ENCODE results near the gene NCR3LG1.

Gene NCR3LG1, protein sequence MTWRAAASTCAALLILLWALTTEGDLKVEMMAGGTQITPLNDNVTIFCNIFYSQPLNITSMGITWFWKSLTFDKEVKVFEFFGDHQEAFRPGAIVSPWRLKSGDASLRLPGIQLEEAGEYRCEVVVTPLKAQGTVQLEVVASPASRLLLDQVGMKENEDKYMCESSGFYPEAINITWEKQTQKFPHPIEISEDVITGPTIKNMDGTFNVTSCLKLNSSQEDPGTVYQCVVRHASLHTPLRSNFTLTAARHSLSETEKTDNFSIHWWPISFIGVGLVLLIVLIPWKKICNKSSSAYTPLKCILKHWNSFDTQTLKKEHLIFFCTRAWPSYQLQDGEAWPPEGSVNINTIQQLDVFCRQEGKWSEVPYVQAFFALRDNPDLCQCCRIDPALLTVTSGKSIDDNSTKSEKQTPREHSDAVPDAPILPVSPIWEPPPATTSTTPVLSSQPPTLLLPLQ

GRCh38 chr11:17351510-17352176 lies at the start of gene NCR3LG1:
Gene NCR3LG1 (plus strand): TSS chr11:17351800. CDS start chr11:17351970, 170 bp downstream.
- DNase-seq (ENCODE audit: low read depth in 2 of 2): peak in 1 of 2 donors; percentile 35

GRCh38 chr11:17313349-17314231 lies 38.0 kb upstream of the NCR3LG1 start:
- DNase-seq (ENCODE audit: low read depth in 2 of 2): no peak

GRCh38 chr11:17314232-17314547 lies 37.4 kb upstream of the NCR3LG1 start:
- DNase-seq (ENCODE audit: low read depth in 2 of 2): no peak

DNA sequence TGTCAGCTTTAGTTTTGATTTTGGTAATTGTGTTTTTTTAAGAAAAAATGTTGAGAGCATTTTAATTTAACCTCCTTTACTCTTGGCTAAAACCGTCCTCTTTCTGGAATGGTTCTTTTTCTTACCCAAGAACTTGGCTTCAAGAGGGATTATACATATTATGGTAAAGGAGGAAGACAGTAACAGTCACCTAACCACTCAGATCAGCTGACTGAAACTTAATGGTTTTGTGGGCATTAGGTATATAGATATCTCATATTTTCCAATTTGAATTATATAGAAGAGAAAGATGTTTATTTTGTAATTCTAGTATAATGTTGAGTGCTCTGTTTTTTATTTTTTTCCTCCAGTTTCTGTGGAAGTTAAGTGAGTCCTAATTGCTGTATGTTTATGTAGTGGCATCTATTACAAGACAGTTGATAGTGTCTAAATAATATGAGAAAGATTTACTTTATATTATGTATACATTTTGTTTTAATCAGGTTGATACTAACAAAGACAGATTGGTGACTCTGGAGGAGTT lies 36.6 kb upstream of the NCR3LG1 start:
- DNase-seq (ENCODE audit: low read depth in 2 of 2): no peak

DNA sequence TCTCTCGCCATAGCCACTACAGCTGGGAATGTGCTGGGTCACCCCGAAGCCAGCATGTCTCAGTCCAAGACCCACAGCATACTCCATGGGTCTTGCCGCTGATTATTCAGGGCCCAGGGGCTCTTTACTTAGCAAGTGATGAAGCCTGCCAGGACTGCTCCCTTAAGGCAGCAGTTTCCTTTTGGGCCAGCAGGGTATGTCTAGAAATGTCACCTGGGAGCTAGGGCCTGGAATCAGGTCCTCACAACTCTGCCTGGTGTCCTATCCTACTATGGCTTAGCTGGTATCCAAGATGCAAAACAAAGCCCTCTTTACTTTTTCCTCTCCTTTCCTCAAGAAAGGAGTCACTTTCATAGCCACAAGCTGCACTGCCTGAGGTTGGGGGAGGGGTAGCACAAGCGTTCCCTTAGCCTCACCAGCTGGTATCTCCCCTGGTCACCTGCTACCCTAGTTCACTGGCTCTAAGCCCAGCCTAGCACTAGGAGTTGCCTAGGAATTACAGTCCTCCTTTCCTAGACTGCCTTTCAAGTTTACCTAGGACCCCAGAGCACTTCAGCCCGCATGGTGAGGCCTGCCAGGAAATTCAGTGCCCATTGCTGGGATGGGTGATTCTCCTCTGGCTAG lies 22.6 kb upstream of the NCR3LG1 start:
- DNase-seq (ENCODE audit: low read depth in 2 of 2): no peak

DNA sequence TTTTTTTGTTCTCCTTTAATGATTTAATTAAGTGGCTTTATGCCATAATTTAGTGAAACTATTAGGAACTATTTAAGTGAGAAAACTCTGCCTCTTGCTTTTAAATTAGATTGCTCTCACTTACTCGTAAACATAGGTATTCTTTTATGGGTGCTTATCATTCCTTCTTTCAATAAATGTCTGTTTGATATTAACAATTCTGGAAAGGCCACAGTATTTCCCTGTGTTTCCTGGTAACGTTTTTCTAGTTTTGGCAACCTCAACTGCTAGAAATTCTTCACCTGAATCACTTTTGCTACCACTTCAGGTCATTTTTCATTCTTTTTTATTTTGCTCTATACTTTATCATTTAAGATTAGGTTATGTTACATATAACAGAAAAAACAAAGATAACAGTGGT lies 19.9 kb upstream of the NCR3LG1 start:
- no peak for DNase-seq (ENCODE audit: low read depth in 2 of 2)

DNA sequence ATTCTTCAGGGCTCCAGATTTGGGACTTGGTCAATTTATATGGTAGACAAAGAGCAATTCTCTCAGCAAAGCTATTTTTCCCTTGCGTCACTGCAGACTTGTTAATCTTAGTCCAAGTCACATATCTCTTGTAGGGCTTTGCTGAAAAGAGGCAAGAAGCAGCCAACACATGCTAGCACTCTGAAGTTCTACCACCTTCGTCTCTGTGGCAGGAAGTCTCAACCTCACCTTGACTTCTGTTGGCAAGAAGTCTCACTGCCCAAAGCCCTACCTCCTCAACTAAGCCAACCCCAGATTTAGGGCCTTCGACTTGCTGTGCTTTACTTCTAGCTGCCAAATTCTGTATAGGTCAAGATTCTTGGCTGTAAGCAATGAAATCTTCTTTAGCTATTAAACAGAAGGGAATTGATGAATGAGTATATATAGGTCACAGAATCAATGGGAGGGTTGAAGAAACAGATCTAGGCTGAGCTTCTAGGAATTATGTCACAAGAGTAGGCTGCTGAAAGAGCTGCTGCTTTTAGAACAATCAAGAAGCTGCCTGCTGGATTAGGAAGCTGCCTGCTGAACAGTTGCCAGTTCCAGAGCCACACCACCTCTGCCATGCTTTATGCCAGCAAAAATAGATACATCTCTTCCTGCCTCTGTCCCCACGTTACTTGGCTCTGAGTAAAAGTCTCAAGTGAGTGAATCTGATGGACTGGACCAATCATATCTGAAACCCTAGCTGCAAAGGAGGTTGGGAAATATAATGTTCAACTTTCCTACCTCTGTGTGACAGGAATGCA lies 17.6 kb upstream of the NCR3LG1 start:
- no peak for DNase-seq (ENCODE audit: low read depth in 2 of 2)

GRCh38 chr11:17343257-17343656 lies 8.3 kb upstream of the NCR3LG1 start:
- no peak for DNase-seq (ENCODE audit: low read depth in 2 of 2)

- no peak for DNase-seq (ENCODE audit: low read depth in 2 of 2)
These were observed 7.7 kb upstream of the NCR3LG1 start for GRCh38 chr11:17343907-17344306.

DNA sequence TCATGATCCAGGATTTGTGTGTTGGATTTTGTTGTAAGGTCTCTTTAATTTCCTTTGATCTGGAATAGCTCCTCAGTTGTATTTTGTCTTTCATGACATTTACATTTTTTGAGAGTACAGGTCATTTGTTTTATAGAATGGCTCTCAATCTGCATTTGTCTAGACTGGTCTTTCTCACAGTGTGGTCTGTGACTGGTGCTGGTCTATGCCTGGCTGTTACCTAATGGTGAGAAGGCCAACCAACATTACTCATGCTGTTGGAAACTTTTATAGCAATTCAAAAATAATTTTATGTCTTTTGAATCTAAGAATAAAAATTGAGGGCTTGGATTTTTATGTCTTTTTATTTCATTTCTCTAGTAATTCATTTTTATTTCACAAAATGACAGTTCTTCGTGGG lies 3.9 kb upstream of the NCR3LG1 start:
- no peak for DNase-seq (ENCODE audit: low read depth in 2 of 2)

DNA sequence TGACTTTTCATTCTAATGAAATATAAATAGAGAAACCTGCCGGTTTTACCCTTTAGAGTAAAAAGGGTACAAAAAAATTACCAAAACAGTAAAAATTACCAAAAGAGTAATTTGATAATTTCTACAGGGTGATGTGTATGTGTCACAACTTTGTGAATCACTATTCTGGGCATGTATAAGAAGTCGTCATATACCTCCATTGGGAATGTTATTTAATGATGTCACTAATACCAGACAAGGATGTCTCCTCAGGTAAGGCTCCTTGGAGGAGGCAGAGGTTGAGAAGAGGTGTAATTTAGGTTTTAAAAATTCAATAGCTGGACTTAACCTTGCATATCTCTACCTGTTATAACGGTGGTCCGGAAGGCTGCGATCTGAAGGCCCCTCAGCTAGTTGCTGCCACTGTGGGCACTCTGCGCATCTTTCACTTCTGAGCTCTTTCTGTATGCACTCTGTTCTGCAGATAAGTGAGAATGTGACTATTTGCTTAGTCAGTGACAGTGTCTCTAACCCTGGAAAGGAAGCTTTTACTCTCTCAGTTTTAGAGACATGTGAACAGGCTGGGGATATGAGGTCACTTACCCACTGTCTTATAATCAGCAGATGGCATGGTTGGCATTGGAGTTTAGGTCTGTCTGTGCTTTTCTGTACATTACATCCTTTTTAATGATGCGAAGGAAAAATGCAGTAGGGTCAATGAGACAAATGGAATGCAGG lies 987 bp upstream of the NCR3LG1 start:
- DNase-seq (ENCODE audit: low read depth in 2 of 2): no peak

- no peak for DNase-seq (ENCODE audit: low read depth in 2 of 2)
These were observed 459 bp upstream of the NCR3LG1 start for GRCh38 chr11:17351172-17351509.

DNA sequence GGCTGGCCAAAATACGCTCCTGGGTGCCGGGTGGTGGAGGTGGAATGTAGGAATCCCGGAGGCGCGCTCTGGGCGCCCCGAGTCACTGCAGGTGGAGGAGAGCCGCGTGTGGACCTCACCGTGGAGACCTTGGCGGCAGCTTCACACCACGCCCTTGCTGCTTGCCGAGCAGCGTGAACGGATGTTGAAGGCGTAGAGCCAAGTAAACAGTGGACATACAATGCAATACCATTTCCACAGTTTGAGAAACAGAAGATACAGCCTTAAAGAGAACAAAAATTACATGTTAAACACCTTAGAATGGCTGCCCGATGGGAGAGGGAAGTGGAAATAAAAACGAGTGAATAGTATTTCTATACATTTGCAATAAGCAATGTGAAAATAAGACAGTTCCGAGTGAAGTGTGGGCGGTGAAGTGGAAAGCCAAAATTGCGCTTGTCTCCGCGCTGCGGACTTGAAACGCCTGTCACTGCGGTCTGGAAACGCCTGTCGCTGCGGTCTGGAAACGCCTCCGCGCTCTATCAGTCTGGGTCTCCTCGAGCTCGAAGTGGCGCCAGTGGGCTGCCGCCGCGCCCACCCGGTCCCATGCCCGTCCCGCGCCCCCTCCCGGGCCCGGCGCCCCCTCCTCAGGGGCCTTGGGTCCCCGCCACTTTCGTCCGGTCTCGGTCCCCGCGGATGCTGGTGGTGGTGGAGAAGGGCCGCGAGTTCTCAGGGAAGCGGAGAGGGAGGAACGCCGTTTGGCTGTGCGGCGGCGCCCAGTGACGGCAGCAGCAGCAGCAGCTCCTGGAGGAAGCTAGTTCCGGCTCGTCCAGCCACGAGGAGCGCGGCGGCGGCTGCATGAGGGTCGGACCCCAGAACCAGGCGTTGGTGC lies 1.6 kb downstream of the NCR3LG1 start:
- peak in 1 of 2 donors; percentile 6 for DNase-seq (ENCODE audit: low read depth in 2 of 2)

DNA sequence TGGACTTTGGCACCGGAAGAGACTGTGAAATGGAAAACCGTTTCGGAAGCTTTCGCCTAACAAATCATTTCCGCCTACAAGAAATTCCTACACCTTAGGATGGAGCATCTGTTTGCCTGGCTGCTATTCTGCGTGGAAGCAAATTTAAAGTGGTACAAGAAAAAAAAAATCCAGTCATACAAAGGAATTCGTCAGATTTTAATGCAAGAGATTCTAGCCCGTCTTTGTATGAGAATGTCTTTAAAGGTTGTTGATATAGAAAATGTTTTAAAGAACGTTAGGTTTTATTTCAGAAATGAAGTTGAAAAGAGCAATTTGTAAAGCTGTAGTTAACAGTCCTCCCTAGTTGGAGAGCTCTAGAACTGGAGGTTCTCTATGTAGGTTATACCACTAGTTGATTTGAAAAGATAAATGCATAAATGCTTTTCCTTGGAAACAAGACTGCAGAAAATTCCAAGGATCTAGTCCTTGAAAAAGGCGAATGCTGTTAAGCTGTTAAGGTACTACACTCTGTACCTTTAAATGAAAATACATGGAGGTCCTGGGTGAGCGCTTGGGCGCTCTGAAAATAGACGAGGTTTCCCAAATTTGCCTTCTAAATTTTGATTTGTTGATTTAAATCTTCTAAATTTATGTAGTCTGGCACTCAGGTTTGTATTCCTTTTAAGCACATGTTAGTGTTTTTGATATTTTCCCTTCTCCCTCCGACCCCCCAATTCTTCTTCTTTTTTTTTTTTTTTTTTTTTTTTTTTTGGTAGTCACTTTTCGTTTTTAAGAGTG lies 2.4 kb downstream of the NCR3LG1 start:
- no peak for DNase-seq (ENCODE audit: low read depth in 2 of 2)

- DNase-seq (ENCODE audit: low read depth in 2 of 2): peak in 1 of 2 donors; percentile 37
These were observed 3.0 kb downstream of the NCR3LG1 start for GRCh38 chr11:17354601-17354991.

- no peak for DNase-seq (ENCODE audit: low read depth in 2 of 2)
These were observed 14.9 kb downstream of the NCR3LG1 start for GRCh38 chr11:17366495-17366894.

- no peak for DNase-seq (ENCODE audit: low read depth in 2 of 2)
These were observed 17.0 kb downstream of the NCR3LG1 start for GRCh38 chr11:17368551-17368950.

GRCh38 chr11:17369094-17369493 lies 17.5 kb downstream of the NCR3LG1 start:
- DNase-seq (ENCODE audit: low read depth in 2 of 2): no peak

All from stimulated activated CD4-positive, alpha-beta T cell treated with anti-CD3 and anti-CD28 coated beads, Interleukin-1b, Interleukin-23, amount 100 ng/mL, for 1 hour (primary cell).